ENCODE results near the gene PITPNM3.

The PITPNM3 gene

DNA sequence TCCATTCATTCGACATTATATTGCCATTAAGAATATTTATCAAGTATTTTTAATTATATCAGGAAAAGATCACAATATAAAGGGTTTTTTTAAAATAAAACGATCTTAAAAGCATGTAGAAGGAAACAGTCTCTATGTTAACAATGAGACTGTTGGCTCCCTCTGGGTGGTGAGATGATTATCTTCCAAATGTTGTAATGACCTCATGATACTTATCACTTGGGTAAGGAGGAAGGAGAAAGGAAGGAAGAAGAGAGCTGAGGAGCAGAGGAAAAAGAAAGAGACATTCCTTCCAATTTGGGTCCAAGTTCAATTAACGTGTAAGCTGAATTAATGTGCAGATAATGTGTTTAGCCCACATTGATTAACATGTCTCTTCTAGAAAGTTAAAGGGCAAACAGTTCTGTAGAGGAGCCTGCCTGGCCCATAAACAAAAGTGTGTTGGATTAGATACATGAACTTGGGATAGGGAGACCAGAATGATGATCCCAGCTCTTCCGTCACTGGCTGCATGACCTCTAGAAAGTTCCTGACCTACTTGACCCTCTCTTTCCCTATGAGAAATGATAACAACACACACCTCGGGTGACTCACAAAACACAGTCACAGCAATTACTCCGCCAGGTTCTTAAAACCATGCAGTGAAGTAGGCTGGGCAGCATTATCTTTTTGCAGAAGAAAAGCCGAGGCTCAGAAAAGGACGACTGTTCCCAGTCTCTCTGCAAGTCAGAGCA, 80.1 kb downstream of the PITPNM3 start:
- no peak for DNase-seq

DNA sequence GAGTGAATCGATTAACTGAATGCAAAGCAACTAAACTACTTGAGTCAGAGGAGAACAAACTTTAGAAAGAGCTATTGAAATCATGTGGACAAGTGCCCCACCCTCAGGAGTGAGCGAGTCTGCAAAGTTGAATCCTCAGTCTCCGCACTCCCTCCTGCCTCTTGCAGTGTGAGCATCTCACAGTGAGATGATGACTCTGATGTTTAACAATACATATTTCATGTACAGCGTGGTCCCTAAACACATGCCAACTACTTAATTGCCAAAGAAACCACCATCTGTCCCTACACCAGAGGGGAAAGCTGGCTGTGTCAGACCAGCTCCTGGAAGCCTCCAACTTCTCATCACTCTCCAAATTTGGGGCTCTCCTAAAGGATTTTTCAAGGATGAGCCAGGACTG, 80.9 kb downstream of the PITPNM3 start:
- no peak for DNase-seq

DNA sequence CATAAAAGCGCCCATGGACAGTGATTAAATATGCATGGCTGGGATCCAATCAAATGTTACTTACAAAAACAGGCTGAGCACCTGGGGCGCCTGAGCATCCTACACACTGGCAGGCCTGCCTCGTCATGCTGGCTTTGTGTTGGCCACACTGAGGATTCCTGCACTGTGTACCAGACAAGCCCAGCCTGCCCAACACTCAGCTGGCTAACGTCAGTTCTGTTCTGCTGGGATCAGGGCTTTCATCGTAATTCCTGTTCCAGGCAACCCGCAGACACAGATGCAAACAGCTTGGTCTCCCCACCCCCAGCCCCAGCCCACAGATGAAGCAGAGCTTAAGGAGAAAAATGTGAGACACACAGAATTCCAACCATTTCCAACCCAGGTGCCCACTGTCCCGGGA, 81.4 kb downstream of the PITPNM3 start:
- no peak for DNase-seq

DNA sequence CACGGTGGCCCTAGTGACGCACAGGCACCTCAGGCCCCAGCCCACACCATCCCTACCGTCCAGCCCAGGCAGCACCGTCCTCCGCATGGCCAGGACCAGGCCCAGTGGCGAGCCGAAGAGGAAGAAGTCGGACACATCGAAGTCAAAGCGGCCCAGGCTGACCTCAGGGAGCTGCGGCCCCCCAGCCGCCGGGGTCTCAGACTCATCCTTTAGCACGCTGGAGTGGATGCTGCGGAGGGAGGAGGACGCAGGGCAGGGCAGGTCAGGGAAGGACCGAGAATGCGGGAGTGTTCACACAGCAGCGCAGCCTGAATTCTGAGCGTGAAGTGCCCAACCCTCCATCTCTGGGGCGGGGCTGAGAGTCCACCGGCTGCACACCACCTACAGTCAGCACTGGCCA, 82.0 kb downstream of the PITPNM3 start:
- no peak for DNase-seq

DNA sequence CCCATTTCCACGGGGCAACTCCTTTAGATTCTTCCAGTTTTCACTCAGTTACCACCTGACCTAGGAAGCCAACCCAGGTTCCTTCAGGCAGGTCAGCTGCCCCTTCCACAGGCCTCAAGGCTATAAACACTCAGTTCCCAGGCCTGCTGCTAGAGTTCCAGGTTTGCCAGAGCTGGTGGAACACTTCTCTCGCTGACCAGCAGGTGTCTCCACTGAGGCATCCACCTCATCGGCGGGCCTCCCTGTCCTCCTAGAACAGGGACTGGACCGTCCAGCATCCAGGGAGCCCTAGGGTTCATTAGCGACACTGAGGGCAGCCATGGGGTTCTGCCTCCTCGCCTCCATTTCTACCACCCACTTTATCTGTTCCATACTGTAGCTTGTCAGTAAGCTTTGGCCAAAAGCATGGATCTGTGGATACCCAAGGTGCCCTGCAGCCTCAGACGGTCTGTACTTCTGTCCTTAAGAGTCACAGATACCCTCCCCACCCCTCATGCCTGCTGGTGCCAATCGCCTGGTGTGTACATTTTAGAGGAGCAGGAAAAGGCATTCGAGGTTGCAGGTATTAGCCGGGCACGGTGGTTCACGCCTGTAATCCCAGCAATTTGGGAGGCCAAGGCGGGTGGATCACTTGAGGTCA, 83.1 kb downstream of the PITPNM3 start:
- DNase-seq: peak; percentile 87

DNA sequence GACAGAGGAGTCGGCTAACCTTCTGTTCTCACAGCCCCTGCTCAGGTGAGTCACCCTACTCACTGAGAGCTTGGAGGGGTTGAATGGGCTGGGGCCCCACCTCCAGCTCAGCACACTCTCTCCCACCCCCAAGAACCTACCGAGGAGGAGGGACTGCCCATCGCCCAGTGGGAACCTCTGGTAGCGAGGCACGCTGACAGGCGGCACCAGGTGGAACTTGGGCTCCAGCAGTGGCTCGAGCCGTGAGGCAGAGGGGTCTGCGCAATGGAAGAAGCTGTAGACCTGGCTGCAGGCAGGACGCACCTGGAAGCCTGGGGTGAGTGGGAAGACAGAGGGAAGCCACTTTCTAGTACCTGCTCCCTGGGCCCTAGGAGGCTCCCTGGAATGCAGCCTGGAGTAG, 83.8 kb downstream of the PITPNM3 start:
- DNase-seq: no peak

DNA sequence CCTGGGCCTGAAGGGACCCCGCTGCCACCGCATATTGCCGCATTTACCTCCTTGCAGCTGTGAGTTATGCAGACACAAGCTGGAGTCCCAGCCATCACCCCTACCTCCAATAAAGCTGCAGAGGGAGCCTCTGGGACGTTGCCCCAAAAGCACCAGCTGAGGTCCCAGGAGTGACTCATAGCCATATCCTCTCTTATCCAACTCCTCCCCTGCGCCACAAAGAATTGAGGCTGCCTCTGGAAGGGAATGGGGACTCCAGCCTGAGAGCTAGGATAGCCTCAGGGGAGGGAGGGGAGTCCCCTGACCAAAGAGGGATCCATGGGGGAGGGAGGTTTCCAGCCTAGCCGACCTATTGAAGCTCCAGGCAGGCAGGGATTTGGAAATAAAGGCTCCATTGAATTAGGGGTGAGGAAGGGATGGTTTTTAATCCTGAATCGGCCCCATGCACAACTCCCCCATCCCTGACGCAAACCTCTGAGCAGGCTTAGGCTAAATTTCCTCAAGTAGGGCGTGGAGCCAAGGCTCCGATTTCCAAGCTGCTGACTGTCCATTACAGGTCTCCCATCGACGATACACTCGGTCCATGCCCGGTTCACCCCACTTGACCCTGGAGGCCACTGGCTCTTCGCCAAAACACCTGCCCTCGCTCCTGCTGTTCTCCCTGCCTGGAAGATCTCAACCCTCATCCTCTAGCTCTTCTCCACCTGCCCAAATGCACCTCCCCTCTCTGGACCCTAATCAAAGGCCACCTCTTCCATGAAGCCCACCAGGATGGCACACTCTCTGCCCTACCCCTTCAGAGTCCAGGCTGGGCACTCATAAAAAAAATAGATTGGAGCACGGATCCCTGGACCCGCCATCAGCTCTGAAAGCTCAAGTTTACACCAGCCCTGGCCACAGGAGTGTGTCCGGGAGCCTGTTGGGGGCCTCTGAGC, 84.6 kb downstream of the PITPNM3 start:
- DNase-seq: no peak

DNA sequence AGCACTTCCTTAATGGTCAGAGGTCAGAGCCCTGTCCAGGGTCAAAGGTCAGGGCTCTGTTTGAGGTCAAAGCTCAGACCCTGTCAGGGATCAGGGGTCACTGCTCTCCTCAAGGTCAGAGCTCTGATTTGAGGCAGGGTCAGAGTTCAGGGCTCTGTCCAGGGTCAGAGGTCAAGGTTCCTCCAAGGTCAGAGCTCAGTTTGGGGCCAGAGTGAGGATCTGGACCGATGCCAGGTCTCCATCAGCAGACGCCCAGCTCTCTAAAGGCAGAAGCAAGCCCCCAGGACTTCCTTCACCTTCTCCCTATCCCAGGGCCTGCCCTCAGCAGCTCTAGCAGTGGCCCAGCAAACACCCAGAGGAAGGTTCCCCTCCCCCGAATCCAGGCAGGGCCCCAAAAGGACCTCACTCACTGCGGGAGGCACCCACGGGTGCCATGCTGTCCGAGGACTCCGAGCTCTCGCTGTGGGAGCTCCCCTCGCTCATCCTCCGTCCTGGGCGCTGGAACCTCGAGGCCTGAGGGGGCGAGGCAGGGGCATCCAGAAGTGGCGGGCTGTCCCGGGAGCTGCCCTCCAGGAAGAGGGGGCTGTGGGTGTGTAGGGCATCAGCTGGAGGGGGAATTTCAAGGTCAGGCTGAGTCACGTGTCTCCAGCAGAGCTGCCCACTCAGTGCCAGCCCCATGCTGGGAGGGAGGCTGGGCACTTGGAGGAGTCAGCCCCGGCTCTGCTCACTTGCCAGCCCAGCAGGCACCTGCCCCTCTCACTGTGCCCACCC, 85.4 kb downstream of the PITPNM3 start:
- DNase-seq: no peak

DNA sequence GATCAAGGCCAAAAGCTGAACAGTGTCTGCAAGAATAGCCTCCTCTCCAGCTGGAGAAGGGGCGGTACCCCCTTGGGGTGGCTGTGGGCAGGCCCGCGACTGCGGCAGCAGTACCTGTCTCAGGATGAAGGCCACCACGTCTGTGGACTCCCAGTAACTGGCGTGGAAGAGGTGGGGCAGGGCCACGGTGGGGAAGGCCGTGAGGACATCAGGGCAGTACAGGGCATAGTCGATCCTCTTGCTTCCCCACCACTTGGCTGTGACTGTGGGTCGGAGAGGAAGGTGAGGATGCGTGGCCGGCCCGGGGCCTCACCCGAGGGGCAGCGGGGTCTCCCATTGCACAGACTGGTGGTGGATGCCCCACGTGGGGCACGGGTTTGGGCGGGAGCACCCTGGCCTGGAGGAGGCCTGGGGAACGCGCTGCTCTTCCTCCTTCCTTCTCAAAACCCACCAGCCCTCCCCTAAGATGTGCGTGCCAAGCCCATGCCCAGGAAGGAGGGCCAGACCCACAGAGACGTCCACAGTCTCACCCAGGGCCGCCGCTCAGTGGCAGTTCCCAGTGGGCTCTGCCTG, 86.1 kb downstream of the PITPNM3 start:
- DNase-seq: no peak

DNA sequence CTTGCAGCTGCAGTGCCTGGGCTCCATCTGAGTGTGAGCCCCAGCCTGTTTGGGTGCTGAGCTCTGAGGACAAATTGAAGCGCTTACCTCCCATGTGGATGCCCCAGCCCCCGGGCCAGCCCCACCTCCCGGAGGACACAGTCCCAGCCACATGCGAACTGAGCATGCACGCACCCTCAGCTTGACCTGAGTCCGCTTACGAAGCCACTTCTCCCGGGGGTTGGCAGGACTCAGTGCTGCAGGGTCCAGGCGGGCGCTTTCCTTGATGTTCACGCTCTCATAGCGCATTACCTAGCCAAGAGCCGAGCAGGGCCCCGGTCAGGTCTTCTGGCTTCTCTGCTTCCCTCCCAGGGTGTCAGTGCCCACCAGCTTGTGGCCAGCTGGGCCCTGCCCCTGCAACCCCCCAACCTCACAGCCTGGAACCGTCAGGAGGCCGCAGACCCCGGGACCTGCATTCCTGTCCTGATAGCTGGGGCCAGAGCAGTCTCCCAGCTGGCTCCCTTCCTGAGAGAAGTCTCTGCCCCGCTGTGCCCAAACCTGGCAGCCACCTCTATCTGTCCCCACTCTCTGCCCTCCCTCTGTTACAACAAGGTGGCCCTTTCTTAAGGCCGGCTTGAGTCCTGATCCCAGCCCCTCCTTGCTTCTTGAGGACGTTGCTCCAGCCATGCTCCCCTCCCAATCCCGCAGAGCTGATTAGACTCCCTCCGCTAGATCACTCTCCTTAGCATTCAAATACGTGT, 88.1 kb downstream of the PITPNM3 start:
- no peak for DNase-seq

DNA sequence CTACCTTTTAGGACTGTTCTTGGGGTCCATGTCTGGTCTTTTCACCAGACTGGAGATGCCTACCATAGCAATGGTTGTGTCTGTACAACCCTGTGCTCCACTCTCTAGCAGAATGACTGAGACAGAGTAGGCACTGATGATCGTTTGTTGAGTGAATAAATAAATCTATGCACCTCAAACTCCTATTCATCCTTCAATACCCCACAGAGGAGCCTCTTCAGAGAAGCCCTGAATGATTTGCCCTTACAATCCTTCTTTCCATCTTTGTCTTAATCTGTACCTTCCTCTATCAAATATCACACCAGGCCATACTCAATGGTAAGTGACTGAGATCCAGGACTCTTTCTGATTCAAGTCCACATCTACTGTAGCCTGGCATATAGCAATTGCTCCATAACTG, 88.8 kb downstream of the PITPNM3 start:
- no peak for DNase-seq

DNA sequence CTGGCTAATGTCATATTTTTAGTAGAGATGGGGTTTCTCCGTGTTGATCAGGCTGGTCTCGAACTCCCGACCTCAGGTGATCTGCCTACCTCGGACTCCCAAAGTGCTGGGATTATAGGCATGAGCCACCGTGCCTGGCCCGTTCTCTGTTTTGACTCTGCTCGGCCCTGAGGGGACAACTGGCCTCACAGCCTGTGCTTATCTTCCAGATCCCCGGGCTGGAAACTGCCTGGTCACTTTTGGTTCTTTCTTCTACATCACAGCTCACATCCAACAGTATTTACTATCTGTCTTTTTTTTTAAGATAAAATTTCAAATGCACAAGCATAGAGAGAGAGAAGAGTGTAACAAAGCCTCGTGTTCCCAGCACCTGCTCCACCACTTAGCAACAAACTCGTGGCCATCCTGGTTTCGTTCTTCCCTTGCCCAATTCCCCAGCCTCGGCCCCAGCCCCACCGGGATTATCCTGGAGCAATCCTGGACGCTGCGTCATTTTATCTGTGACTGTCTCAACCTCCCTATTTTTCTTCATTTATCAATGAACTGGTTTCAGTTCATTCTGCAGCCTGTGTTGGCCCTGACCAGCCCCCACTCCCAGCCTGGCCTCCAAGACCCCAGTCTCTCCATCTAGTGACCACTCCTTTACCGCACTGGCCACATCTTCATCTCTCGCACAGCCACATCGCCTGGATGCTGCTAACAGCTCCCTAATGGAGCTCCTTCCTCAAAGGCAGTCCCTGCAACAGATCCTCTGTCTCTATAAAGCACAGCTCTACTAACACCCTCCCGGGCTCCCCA, 91.0 kb downstream of the PITPNM3 start:
- no peak for DNase-seq

DNA sequence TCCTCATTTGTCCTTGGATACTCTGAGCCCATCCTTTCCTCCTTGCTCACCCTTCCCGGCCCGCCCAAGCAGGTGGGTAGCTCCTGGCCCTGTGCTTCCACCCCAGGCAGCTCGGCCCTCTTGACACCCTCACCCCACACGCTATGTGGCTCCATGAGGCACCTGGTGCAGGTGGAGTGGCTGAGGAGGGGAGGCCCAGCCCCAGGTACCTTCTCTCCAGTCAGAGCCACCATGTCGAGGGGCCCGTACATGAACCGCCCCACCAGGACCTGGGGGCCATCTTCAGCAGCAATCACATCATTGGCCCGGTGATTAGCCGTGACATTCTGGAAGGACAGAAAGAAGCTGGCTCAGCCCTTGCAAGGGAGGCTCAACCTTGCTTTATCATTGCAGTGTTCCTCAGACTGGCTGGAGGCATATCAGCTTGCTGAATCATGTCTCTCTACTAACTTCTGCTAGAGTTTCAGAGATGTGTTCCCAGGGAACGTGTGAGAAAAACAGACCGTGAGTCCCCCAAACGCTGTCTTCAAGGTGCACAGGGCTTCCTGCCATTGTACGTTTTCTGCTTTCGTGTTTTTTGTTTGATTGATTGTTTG, 91.8 kb downstream of the PITPNM3 start:
- DNase-seq: no peak

DNA sequence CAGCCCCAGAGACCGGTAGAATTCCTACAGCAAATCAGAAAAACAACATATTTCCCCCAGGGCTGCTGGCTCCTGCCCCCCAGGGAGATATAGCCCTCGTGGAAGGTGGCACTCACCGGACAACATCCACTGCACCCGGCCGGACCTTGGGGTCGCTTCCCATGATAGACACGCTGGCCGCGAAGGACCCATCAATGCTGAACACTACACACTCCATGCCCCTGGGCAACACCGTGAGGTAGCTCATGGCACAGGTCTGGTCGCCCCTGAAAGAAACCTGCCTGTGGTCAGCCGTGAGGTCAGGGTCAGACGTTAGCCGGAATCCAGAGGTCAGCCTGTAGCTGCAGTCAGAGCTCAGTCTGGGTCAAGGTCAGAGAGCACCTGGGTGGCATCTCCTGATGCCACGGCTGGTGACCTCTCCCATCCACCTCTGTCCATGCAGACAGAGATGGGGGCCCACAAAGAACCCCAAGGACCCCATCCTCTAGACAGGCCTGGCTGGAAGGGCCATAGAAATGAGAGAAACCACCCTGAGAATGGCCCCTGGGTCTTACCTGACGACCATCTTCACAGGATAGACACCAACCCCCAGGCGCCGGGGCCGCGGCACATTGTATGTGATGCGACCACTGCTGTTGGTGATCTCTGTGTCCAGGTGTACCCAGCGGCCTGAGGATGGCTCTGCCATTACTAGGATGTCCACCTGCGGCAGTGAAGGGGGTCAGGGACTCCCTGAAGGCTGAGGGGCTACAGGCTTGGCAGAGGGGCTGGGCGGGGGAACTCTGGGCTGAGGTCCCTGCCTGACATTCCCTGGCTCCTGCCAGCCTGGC, 92.5 kb downstream of the PITPNM3 start:
- DNase-seq: no peak

DNA sequence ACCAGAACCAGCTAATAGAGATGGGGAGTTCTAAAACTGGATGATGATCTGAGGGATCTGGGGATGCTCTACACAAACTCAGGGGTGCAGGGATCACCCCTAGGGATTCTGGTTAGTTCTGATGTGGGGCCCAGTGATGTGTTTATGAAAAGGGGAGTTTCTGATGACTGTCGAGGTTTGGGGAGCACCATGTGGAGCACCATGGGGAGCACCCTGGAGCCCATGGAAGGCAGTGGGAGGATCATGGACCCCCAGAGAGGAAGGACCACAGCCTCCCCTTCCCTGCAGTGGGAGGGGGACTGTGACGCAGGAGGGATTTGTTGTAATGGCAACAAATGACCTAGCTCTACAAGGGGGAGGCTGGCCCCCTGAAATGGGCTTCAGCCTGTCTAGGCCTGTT, 93.7 kb downstream of the PITPNM3 start:
- no peak for DNase-seq

DNA sequence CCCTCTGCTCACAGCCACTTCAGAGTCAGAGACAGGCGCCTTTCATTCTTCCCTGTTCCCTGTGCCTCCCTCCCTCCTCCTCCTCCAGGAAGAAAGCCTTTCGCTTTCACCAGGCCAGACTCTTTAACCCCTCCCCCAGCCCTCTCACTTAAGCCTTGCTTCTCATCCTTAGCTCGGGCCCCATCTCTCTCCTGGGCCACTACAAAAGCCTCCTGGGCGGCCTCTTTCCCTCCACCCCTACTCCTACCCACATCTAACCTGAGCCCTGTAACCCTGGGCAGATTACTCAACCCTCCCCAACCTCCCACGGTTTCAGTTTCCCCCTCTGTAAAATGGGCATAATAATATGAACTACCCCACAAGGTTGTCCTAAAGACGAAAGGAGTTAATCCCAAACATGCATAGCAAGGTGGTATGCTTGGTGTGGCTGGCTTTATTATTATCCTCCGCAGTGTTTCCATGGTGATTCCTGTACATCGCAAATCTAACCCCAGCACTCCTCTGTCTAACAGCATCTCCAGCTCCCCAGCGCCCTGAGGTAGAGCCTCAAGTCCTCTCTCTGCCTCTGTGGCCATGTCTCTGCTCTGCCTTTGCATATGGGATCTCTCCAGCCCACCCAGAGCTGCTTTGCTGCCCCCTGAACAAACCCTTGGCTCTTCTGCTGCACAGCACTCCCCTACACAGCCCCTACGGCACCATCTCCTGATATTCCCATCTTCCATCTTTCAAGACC, 94.4 kb downstream of the PITPNM3 start:
- no peak for DNase-seq

DNA sequence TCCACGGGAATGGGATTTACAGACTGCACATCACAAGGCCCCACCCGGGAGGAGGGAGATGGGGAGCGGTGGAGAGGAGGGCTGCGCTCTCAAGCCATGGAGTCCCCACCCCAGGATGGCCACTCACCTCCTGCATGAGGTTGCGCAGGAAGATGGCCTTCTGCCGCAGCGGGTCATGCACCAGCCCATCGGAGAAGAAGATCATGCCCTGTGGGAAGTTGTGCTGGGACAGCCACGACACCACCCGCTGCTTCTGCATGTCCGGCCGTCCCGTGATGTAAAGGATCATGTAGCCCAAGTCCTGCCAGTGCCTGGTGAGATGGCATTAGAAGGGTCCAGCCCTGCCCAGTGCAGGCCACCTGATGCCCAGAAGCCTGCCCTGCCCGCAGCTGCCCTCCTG, 95.1 kb downstream of the PITPNM3 start:
- no peak for DNase-seq

DNA sequence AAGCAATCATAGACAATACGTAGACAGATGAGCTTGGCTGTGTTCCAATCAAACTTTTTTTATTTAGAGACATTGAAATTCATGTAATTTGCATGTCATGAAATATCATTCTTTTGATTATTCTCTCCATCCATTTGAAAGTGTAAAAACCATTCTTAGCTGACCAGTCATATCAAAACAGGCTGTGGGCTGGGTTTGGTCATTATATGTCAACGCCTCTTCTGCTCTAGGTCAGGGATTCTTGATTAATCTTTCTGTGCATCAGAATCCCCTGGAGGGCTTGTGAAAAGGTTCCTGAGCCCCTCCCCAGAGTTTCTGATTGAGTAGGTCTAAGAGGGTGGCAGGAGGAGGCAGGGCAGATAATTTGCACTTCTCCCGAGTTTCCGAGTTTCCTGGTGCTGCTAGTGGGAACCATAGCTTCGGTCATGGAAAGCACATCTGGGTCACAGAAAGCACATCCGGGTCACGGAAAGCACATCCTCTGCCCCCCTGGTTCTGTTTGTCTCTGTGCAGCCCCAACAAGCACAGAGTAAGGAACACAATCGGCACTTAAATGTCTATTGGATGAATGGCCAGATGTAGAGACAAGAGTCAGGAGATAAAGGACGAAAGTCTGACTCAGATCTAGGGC, 95.7 kb downstream of the PITPNM3 start:
- no peak for DNase-seq

Data from activated CD8-positive, alpha-beta memory T cell treated with anti-CD3 and anti-CD28 coated beads for 24 hours (primary cell).